GM12874 (cell line): ENCODE data around the gene FRMPD1.

Experiments
- CTCF ChIP-seq: IDR thresholded peaks from 2 replicates; pipeline ENCODE4 v1.5.1; 2011; ENCODE audit warnings: low read depth, mild to moderate bottlenecking, control low read depth, low read length, moderate library complexity; ENCODE audit not compliant: insufficient read depth

The FRMPD1 gene

GRCh38 chr9:37788332-37788731 is 137.6 kb downstream of the FRMPD1 start:
- TF ChIP-seq CTCF, result no peak

GRCh38 chr9:37790096-37790495 is 139.3 kb downstream of the FRMPD1 start:
- TF ChIP-seq CTCF, result no peak

- TF ChIP-seq CTCF, result no peak
Observed at GRCh38 chr9:37792122-37792521, 141.4 kb downstream of the FRMPD1 start.

- TF ChIP-seq CTCF, result no peak
Observed at GRCh38 chr9:37796232-37796631, 145.5 kb downstream of the FRMPD1 start.
